ENCODE results near the gene ARMC8. TPM values are rescaled to one million over a fixed set of nuclear protein-coding genes. Genes with fewer than 3 reads are reported as not detected.

The ARMC8 gene
- total RNA-seq, 1 donor from 2014 or later, result 23.4 TPM

GRCh38 chr3:138199851-138200250, 12.8 kb downstream of the ARMC8 start:
- intact Hi-C loops (cut with DNase I), result no loop called here
- H3K4me1 ChIP-seq, result peaks cover 0 to 8% of the 10 kb centered on the region in 2 donors
- H3K27ac ChIP-seq, result no peak overlapping the region
- DNase-seq (ENCODE audit: low spot score in 2 of 2), result no peak
- H3K9me3 ChIP-seq, result no peaks in the 10 kb centered on the region
- H3K27me3 ChIP-seq, result no peaks in the 10 kb centered on the region
- H3K4me3 ChIP-seq, result no peak overlapping the region
- no peaks in the 10 kb centered on the region for H3K36me3 ChIP-seq
- TF ChIP-seq CTCF (IDR thresholded peaks at IDR 0.05), result no peak

- Histone ChIP-seq H3K36me3 (no peaks in the 10 kb centered on the region), H3K27me3 (no peaks in the 10 kb centered on the region), H3K9me3 (no peaks in the 10 kb centered on the region), H3K4me3 (no peak overlapping the region), H3K4me1 (peaks cover 0 to 8% of the 10 kb centered on the region in 2 donors), H3K27ac (no peak overlapping the region)
- DNase-seq (ENCODE audit: low spot score in 2 of 2), result no peak
- intact Hi-C loops (cut with DNase I), result no loop called here
- no peak for TF ChIP-seq CTCF (IDR thresholded peaks at IDR 0.05)
Observed at GRCh38 chr3:138200424-138200823, 13.3 kb downstream of the ARMC8 start.

- TF ChIP-seq CTCF (IDR thresholded peaks at IDR 0.05), result no peak
- Histone ChIP-seq H3K36me3 (peaks cover 3 to 4% of the 10 kb centered on the region in 2 donors), H3K27me3 (no peaks in the 10 kb centered on the region), H3K27ac (no peak overlapping the region), H3K9me3 (no peaks in the 10 kb centered on the region), H3K4me1 (peaks cover 0 to 8% of the 10 kb centered on the region in 2 donors), H3K4me3 (no peak overlapping the region)
- no peak for DNase-seq (ENCODE audit: low spot score in 2 of 2)
- intact Hi-C loops (cut with DNase I), result no loop called here
Observed at GRCh38 chr3:138202945-138203701, 16.0 kb downstream of the ARMC8 start.

GRCh38 chr3:138203938-138204337, 16.8 kb downstream of the ARMC8 start:
- no peak overlapping the region for H3K27ac ChIP-seq
- TF ChIP-seq CTCF (IDR thresholded peaks at IDR 0.05), result no peak
- H3K9me3 ChIP-seq, result no peaks in the 10 kb centered on the region
- H3K4me3 ChIP-seq, result no peak overlapping the region
- H3K4me1 ChIP-seq, result peaks cover 0 to 8% of the 10 kb centered on the region in 2 donors
- peaks cover 3 to 4% of the 10 kb centered on the region in 2 donors for H3K36me3 ChIP-seq
- intact Hi-C loops (cut with DNase I), result no loop called here
- DNase-seq (ENCODE audit: low spot score in 2 of 2), result no peak
- H3K27me3 ChIP-seq, result no peaks in the 10 kb centered on the region

GRCh38 chr3:138205527-138205926, 18.4 kb downstream of the ARMC8 start:
- peaks cover 3 to 4% of the 10 kb centered on the region in 2 donors for H3K36me3 ChIP-seq
- intact Hi-C loops (cut with DNase I), result no loop called here
- no peaks in the 10 kb centered on the region for H3K27me3 ChIP-seq
- no peak for TF ChIP-seq CTCF (IDR thresholded peaks at IDR 0.05)
- DNase-seq (ENCODE audit: low spot score in 2 of 2), result no peak
- H3K27ac ChIP-seq, result no peak overlapping the region
- no peak overlapping the region for H3K4me3 ChIP-seq
- no peaks in the 10 kb centered on the region for H3K9me3 ChIP-seq
- H3K4me1 ChIP-seq, result peaks cover 0 to 8% of the 10 kb centered on the region in 2 donors
